ENCODE measurements around the gene EID3.
A peak's percentile ranks its signal among the peaks of the same experiment; 100 is the strongest.

DNA sequence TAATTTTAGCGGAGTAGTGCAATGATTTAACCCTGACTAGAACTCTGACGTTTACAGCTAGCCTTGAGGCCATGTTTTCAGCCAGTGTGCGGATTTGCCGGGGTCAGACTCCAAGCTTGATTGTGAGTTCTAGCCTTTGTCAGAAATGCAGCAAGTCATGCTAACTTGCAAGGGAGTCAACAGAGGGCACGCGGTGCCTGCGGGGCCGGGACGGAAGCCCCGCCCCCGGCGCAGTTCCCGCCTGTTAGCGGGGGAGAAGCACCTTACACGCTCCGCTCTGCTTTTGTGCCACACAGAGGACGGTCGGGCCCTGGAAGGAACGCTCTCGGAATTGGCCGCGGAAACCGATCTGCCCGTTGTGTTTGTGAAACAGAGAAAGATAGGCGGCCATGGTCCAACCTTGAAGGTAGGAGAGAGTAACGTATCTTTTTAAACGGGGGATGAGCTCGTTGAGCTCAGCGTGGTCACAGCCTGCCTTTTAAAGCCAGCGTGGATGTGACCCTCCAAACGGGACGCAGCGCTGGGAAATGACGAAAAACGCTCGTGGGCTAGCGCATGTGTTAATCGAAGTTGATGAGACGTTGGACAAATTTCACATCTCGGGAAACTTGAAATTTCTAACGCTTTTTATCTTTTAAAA is 14.8 kb upstream of the EID3 start:
- TF ChIP-seq, protein P1, sequence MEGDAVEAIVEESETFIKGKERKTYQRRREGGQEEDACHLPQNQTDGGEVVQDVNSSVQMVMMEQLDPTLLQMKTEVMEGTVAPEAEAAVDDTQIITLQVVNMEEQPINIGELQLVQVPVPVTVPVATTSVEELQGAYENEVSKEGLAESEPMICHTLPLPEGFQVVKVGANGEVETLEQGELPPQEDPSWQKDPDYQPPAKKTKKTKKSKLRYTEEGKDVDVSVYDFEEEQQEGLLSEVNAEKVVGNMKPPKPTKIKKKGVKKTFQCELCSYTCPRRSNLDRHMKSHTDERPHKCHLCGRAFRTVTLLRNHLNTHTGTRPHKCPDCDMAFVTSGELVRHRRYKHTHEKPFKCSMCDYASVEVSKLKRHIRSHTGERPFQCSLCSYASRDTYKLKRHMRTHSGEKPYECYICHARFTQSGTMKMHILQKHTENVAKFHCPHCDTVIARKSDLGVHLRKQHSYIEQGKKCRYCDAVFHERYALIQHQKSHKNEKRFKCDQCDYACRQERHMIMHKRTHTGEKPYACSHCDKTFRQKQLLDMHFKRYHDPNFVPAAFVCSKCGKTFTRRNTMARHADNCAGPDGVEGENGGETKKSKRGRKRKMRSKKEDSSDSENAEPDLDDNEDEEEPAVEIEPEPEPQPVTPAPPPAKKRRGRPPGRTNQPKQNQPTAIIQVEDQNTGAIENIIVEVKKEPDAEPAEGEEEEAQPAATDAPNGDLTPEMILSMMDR (IDR thresholded peaks at IDR 0.05) = peak in 1 of 4 experiments; percentile 15
- peak; percentile 91 for TF ChIP-seq POLR2A (IDR thresholded peaks at IDR 0.05)

Measured in prostate gland (tissue), 2 donors.